ENCODE measurements around the gene OTOA.
"Not testable (repeated sequence)": the region's sequence is repeated elsewhere in the genome, so short reads cannot be mapped to it uniquely, and the experiment has no call there.

Gene OTOA

DNA sequence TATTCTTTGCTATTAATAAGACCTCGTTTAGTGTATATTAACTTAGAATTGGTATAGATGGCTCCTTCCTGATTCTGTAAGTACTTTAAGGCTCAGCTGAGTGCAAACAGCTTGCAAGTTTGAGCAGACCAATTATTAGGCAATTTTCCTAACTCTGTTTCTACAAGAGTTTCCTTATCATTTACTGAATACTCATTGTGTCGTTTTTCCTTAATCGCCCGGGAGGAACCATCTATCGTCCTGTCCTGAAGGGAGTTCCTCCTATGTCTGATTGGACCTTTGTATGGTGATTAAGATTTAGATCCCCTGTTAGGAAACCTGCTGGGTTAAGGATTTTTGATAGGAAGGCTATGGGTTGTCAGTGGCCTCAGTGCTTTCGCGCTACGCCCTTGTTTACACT lies 32.4 kb upstream of the OTOA start:
- POLR2A ChIA-PET; H3K27ac ChIP-seq (ENCODE audit: extremely low read depth, low read depth, low read length); H3K4me3 ChIP-seq (ENCODE audit: low read depth, low read length); H3K9me3 ChIP-seq (ENCODE audit: control insufficient read depth, insufficient read depth, low read depth, low read length); H3K4me1 ChIP-seq (ENCODE audit: control insufficient read depth, insufficient read depth, low read length): not testable (repeated sequence)
- H3K36me3 ChIP-seq (ENCODE audit: control insufficient read depth in 2 of 2, insufficient read depth in 1 of 2, low read length in 2 of 2) = peaks cover 4 to 32% of the 10 kb centered on the region in 2 experiments; a peak in 2 of 3 replicates
- CTCF ChIA-PET = interaction anchor here (0.6 to 0.9 kb wide), 2 partner anchors 8 to 26 kb away, joined by 3 read pairs; no protein-coding TSS in a partner anchor

DNA sequence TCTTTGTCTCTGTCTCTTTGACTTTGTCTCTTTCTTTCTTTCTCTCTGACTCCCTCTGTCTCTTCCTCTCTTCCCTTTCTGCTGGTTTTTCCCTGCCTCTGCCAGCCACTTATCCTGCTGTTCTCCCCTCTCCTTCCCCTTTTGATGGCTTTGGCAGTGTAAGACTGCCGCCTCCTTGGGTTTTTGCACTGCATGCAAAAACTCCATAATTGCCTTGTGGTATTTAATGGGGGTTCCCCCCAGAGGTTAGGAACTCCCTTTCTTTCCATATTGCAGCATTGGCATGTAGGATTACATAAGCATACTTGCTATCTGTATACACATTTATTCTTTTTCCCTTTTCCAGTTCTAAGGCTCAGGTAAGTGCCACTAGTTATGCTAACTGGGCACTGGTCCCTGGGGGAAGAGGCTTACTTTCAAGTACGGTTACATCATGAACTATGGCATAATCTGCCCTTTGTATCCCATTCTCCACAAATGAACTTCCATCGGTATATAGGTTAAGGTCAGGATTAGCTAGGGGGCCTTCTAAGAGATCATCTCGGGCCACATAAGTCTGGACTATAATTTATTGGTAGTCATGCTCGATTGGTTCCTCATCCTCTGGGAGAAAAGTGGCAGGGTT lies 31.7 kb upstream of the OTOA start:
- H3K4me1 ChIP-seq (ENCODE audit: control insufficient read depth, insufficient read depth, low read length); H3K9me3 ChIP-seq (ENCODE audit: control insufficient read depth, insufficient read depth, low read depth, low read length); H3K27ac ChIP-seq (ENCODE audit: extremely low read depth, low read depth, low read length); POLR2A ChIA-PET; CTCF ChIA-PET; H3K4me3 ChIP-seq (ENCODE audit: low read depth, low read length): not testable (repeated sequence)
- H3K36me3 ChIP-seq (ENCODE audit: control insufficient read depth in 2 of 2, insufficient read depth in 1 of 2, low read length in 2 of 2) = peaks cover 4 to 32% of the 10 kb centered on the region in 2 experiments; a peak in 2 of 3 replicates

DNA sequence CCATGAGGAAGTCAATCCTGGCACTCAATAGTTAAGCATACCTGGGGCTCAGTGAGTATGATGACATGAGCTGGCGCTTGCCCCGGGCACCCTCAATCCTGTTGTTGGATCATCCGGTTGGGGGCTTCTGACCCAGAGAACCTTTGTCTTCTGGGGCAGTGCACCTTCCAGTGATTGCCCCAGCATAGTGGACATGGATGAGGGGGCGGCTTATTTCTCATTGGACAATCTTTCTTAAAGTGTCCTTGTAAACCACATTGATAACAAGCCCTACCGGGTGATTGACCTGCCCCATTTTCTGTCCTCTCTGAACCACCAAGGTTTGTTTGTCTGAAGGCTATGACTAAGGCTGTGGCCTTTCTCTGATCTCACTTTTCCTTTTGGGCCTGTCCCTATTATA lies 29.6 kb upstream of the OTOA start:
- Histone ChIP-seq H3K27ac (ENCODE audit: extremely low read depth, low read depth, low read length) (no peak overlapping the region), H3K9me3 (ENCODE audit: control insufficient read depth, insufficient read depth, low read depth, low read length) (no peaks in the 10 kb centered on the region), H3K4me1 (ENCODE audit: control insufficient read depth, insufficient read depth, low read length) (no peaks in the 10 kb centered on the region), H3K36me3 (ENCODE audit: control insufficient read depth in 2 of 2, insufficient read depth in 1 of 2, low read length in 2 of 2) (peaks cover 0 to 19% of the 10 kb centered on the region in 2 experiments; a peak in 1 of 3 replicates), H3K4me3 (ENCODE audit: low read depth, low read length) (no peak overlapping the region)
- ChIA-PET POLR2A (no interaction called here), CTCF (no interaction called here)
- TF ChIP-seq ZNF544 (tag by site-specific recombination; IDR thresholded peaks at IDR 0.05) (no peak), YY1 (tag by site-specific recombination; IDR thresholded peaks at IDR 0.05) (no peak), ZNF629 (tag by site-specific recombination; IDR thresholded peaks at IDR 0.05) (no peak), ZNF184 (tag by site-specific recombination; IDR thresholded peaks at IDR 0.05) (no peak), ZNF2 (tag by site-specific recombination; IDR thresholded peaks at IDR 0.05) (no peak), ZNF837 (tag by site-specific recombination; IDR thresholded peaks at IDR 0.05) (no peak), KLF9 (tag by site-specific recombination; IDR thresholded peaks at IDR 0.05; ENCODE audit: low read depth) (no peak), ZNF391 (tag by site-specific recombination; IDR thresholded peaks at IDR 0.05; ENCODE audit: borderline replicate concordance, low read depth) (no peak), ZNF571 (tag by site-specific recombination; IDR thresholded peaks at IDR 0.05) (no peak), ZFP69B (tag by site-specific recombination; IDR thresholded peaks at IDR 0.05) (no peak)
- TF ChIP-seq, protein P1, sequence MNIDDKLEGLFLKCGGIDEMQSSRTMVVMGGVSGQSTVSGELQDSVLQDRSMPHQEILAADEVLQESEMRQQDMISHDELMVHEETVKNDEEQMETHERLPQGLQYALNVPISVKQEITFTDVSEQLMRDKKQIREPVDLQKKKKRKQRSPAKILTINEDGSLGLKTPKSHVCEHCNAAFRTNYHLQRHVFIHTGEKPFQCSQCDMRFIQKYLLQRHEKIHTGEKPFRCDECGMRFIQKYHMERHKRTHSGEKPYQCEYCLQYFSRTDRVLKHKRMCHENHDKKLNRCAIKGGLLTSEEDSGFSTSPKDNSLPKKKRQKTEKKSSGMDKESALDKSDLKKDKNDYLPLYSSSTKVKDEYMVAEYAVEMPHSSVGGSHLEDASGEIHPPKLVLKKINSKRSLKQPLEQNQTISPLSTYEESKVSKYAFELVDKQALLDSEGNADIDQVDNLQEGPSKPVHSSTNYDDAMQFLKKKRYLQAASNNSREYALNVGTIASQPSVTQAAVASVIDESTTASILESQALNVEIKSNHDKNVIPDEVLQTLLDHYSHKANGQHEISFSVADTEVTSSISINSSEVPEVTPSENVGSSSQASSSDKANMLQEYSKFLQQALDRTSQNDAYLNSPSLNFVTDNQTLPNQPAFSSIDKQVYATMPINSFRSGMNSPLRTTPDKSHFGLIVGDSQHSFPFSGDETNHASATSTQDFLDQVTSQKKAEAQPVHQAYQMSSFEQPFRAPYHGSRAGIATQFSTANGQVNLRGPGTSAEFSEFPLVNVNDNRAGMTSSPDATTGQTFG (tag by site-specific recombination; IDR thresholded peaks at IDR 0.05; ENCODE audit: borderline replicate concordance) = no peak
- TF ChIP-seq, protein P2, sequence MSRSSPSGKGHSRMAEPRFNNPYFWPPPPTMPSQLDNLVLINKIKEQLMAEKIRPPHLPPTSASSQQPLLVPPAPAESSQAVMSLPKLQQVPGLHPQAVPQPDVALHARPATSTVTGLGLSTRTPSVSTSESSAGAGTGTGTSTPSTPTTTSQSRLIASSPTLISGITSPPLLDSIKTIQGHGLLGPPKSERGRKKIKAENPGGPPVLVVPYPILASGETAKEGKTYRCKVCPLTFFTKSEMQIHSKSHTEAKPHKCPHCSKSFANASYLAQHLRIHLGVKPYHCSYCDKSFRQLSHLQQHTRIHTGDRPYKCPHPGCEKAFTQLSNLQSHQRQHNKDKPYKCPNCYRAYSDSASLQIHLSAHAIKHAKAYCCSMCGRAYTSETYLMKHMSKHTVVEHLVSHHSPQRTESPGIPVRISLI (tag by site-specific recombination; IDR thresholded peaks at IDR 0.05) = no peak
- TF ChIP-seq, protein P3, sequence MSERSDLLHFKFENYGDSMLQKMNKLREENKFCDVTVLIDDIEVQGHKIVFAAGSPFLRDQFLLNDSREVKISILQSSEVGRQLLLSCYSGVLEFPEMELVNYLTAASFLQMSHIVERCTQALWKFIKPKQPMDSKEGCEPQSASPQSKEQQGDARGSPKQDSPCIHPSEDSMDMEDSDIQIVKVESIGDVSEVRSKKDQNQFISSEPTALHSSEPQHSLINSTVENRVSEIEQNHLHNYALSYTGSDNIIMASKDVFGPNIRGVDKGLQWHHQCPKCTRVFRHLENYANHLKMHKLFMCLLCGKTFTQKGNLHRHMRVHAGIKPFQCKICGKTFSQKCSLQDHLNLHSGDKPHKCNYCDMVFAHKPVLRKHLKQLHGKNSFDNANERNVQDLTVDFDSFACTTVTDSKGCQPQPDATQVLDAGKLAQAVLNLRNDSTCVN (tag by site-specific recombination; optimal IDR thresholded peaks at IDR 0.05) = no peak

DNA sequence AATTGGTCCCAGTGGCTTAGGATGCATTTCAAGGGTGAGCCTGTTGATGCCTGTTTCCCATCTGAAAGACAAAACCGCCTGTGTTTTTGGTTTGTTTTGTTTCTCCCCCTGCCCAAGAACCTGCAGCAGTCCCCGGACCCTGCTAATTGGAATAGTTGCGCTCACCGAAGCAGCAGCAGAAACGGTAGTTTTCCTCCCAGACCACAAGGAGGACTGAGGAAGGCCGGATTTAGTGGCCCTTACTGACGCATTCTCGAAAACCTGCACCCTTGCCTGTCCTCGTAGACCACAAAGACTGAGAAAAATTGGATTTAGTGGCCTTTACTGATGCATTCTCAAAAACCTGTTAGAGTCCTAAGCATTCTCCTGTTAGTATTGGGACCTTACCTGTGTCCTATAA lies 28.1 kb upstream of the OTOA start:
- H3K36me3 ChIP-seq (ENCODE audit: control insufficient read depth in 2 of 2, insufficient read depth in 1 of 2, low read length in 2 of 2); POLR2A ChIA-PET; H3K4me3 ChIP-seq (ENCODE audit: low read depth, low read length); CTCF ChIA-PET; H3K9me3 ChIP-seq (ENCODE audit: control insufficient read depth, insufficient read depth, low read depth, low read length); H3K27ac ChIP-seq (ENCODE audit: extremely low read depth, low read depth, low read length); H3K4me1 ChIP-seq (ENCODE audit: control insufficient read depth, insufficient read depth, low read length): not testable (repeated sequence)
